H1 (cell line): ENCODE measurements around the gene ZNF839. TPM values are rescaled to one million over a fixed set of nuclear protein-coding genes. Genes with fewer than 3 reads are reported as not detected.

Experiments used
- CTCF ChIA-PET: fragments of 300-600 bp; sonication (Branson Sonifier 250); formaldehyde crosslinking; loops from one replicate; lab custom pipeline; 2021; ENCODE audit not compliant: partially characterized antibody; lab: Charles Lee
- POLR2A ChIA-PET: fragments of 300-600 bp; sonication (Branson Sonifier 250); formaldehyde crosslinking; loops from one replicate; lab custom pipeline; 2021; ENCODE audit warnings: inconsistent platforms; ENCODE audit not compliant: partially characterized antibody; lab: Charles Lee
- DNase-seq, 2 experiments: peaks; one replicate each; pipeline versions ENCODE4 v3.0.0 to v3.0.0-alpha.2; 2010 to 2022; ENCODE audit warnings: low spot score in 2 of 2, low read depth in 1 of 2, mixed read lengths in 1 of 2
- FAIRE-seq: peaks from 2 replicates; lab custom pipeline; 2011; peaks lifted over from hg19 to GRCh38; lab: Jason Lieb, UNC
- H2AFZ ChIP-seq: 2 replicates; pipeline ENCODE4 v1.8.1; 2012; ENCODE audit warnings: low read length, inconsistent platforms
- H2AK5ac ChIP-seq: 2 replicates; pipeline ENCODE4 v1.6.1; 2013; ENCODE audit warnings: low read depth, low read length
- H2BK120ac ChIP-seq: replicated peaks from 2 replicates; pipeline ENCODE3; 2013; ENCODE audit warnings: low read depth, low read length, inconsistent platforms
- H2BK12ac ChIP-seq: 2 replicates; pipeline ENCODE4 v1.6.1; 2013; ENCODE audit warnings: low read depth, low read length
- H2BK15ac ChIP-seq: 2 replicates; pipeline ENCODE4 v1.6.1; 2013; ENCODE audit warnings: low read length
- H2BK20ac ChIP-seq: 2 replicates; pipeline ENCODE4 v1.6.1; 2013; ENCODE audit warnings: low read length
- H2BK5ac ChIP-seq: 2 replicates; pipeline ENCODE4 v1.6.1; 2013; ENCODE audit warnings: low read depth, low read length
- H3K14ac ChIP-seq: 2 replicates; pipeline ENCODE4 v1.6.1; 2013; ENCODE audit warnings: inconsistent platforms; ENCODE audit not compliant: insufficient read length
- H3K18ac ChIP-seq: 2 replicates; pipeline ENCODE4 v1.6.1; 2013; ENCODE audit warnings: low read length; ENCODE audit errors: extremely low read depth
- H3K23ac ChIP-seq: 2 replicates; pipeline ENCODE4 v1.6.1; 2013; ENCODE audit warnings: inconsistent platforms; ENCODE audit not compliant: insufficient read length
- H3K23me2 ChIP-seq: 2 replicates; pipeline ENCODE4 v1.6.1; 2013; ENCODE audit warnings: low read depth, low read length
- H3K27ac ChIP-seq: 2 replicates; pipeline ENCODE4 v1.6.1; 2011; ENCODE audit warnings: low read depth, low read length, inconsistent platforms
- H3K27me3 ChIP-seq, 4 experiments: replicated peaks in 1 of 4; 1 replicate in 1 of 4; 2 replicates in 3 of 4; pipeline versions ENCODE4 v1.6.1 to v1.8.1; 2011 to 2013; ENCODE audit warnings: low read length in 3 of 4, mild to moderate bottlenecking in 3 of 4, inconsistent platforms in 2 of 4, mixed read lengths in 2 of 4, moderate library complexity in 1 of 4; ENCODE audit not compliant: control insufficient read depth in 3 of 4, insufficient read depth in 3 of 4; ENCODE audit errors: extremely low read depth in 1 of 4
- H3K36me3 ChIP-seq, 4 experiments: 2 replicates each; pipeline versions ENCODE4 v1.6.1 to v1.8.1; 2011 to 2013; ENCODE audit warnings: mild to moderate bottlenecking in 4 of 4, low read length in 3 of 4, moderate library complexity in 2 of 4, control low read depth in 1 of 4, inconsistent platforms in 1 of 4; ENCODE audit not compliant: insufficient read depth in 4 of 4, control insufficient read depth in 2 of 4
- H3K4ac ChIP-seq: replicated peaks from 2 replicates; pipeline ENCODE3; 2013; ENCODE audit warnings: low read length, low read depth, mixed read lengths, inconsistent platforms; ENCODE audit not compliant: insufficient read length
- H3K4me1 ChIP-seq, 4 experiments: replicated peaks in 1 of 4; 1 replicate in 1 of 4; 2 replicates in 3 of 4; pipeline versions ENCODE4 v1.6.1 to v1.8.1; 2011 to 2013; ENCODE audit warnings: low read length in 3 of 4, inconsistent platforms in 2 of 4, mixed read lengths in 1 of 4; ENCODE audit not compliant: insufficient read depth in 4 of 4, control insufficient read depth in 3 of 4
- H3K4me2 ChIP-seq, 2 experiments: 2 replicates each; pipeline versions ENCODE4 v1.6.1 to v1.8.1; 2011 to 2013; ENCODE audit warnings: low read depth in 2 of 2, low read length in 2 of 2, control low read depth in 1 of 2, inconsistent platforms in 1 of 2, mild to moderate bottlenecking in 1 of 2; ENCODE audit not compliant: insufficient read depth in 1 of 2
- H3K4me3 ChIP-seq, 4 experiments: fragments of 200-600, 300-600 bp in 1 of 4; sonication (generic), shearing (Covaris generic), sonication (Bioruptor Twin) in 1 of 4; 2 replicates each; pipeline versions ENCODE4 v1.5.1 to v1.8.1; 2011 to 2016; ENCODE audit warnings: low read length in 4 of 4, low read depth in 3 of 4, control low read depth in 2 of 4, inconsistent platforms in 2 of 4, mild to moderate bottlenecking in 2 of 4, mixed read lengths in 1 of 4, moderate library complexity in 1 of 4; ENCODE audit not compliant: insufficient read depth in 2 of 4; ENCODE audit errors: extremely low read depth in 1 of 4
- H3K56ac ChIP-seq: replicated peaks from 2 replicates; pipeline ENCODE3; 2013; ENCODE audit warnings: low read depth, mild to moderate bottlenecking, mixed read lengths, low read length, inconsistent platforms; ENCODE audit not compliant: insufficient read length
- H3K79me1 ChIP-seq: 2 replicates; pipeline ENCODE4 v1.6.1; 2013; ENCODE audit warnings: low read depth, low read length, control low read depth
- H3K79me2 ChIP-seq, 2 experiments: 2 replicates each; pipeline versions ENCODE4 v1.6.1 to v1.8.1; 2012 to 2013; ENCODE audit warnings: low read length in 2 of 2, mild to moderate bottlenecking in 2 of 2, inconsistent platforms in 1 of 2; ENCODE audit not compliant: insufficient read depth in 2 of 2, control insufficient read depth in 1 of 2
- H3K9ac ChIP-seq, 4 experiments: replicated peaks in 1 of 4; 1 replicate in 1 of 4; 2 replicates in 3 of 4; pipeline versions ENCODE4 v1.6.1 to v1.8.1; 2011 to 2013; ENCODE audit warnings: low read depth in 3 of 4, low read length in 3 of 4, control low read depth in 2 of 4, mild to moderate bottlenecking in 2 of 4, moderate library complexity in 2 of 4, inconsistent platforms in 1 of 4; ENCODE audit errors: extremely low read depth in 1 of 4
- H3K9me3 ChIP-seq, 2 experiments: 2 replicates each; pipeline versions ENCODE4 v1.6.1 to v1.8.1; 2012 to 2013; ENCODE audit warnings: mild to moderate bottlenecking in 2 of 2, moderate library complexity in 2 of 2, control low read depth in 1 of 2, inconsistent platforms in 1 of 2, low read depth in 1 of 2, low read length in 1 of 2, mixed read lengths in 1 of 2; ENCODE audit not compliant: insufficient read depth in 2 of 2
- H4K20me1 ChIP-seq, 2 experiments: replicated peaks in 1 of 2; 2 replicates each; pipeline versions ENCODE3 to v1.8.1; 2011 to 2013; ENCODE audit warnings: inconsistent platforms in 2 of 2, low read length in 2 of 2, mild to moderate bottlenecking in 1 of 2; ENCODE audit not compliant: insufficient read depth in 2 of 2, control insufficient read depth in 1 of 2
- H4K5ac ChIP-seq: 2 replicates; pipeline ENCODE4 v1.6.1; 2013; ENCODE audit warnings: low read length, low read depth, mixed read lengths, inconsistent platforms; ENCODE audit not compliant: insufficient read length
- H4K8ac ChIP-seq: 2 replicates; pipeline ENCODE4 v1.8.0; 2013; ENCODE audit warnings: mild to moderate bottlenecking, moderate library complexity, low read length, inconsistent platforms; ENCODE audit not compliant: insufficient read depth; ENCODE audit errors: extremely low read depth
- H4K91ac ChIP-seq: replicated peaks from 2 replicates; pipeline ENCODE3; 2013; ENCODE audit warnings: low read length, mixed read lengths, inconsistent platforms; ENCODE audit not compliant: insufficient read length
- BACH1 ChIP-seq: IDR thresholded peaks from 2 replicates; pipeline ENCODE4 v1.6.1; 2012; ENCODE audit warnings: low read length, improper control_type of control experiment
- CHD1 ChIP-seq: IDR thresholded peaks from 2 replicates; pipeline ENCODE4 v1.6.1; 2012; ENCODE audit warnings: low read depth, low read length, improper control_type of control experiment
- CTBP2 ChIP-seq: IDR thresholded peaks from 2 replicates; pipeline ENCODE4 v1.7.0; 2011; ENCODE audit warnings: borderline replicate concordance, mild to moderate bottlenecking, moderate library complexity, mixed read lengths, low read length; ENCODE audit not compliant: insufficient read depth, insufficient read length
- HDAC6 ChIP-seq: IDR thresholded peaks from one replicate; pipeline ENCODE4 v1.7.1; 2012; ENCODE audit warnings: low read depth, mild to moderate bottlenecking, inconsistent platforms, low read length, moderate library complexity
- KDM4A ChIP-seq: IDR thresholded peaks from one replicate; pipeline ENCODE4 v1.7.1; 2012; ENCODE audit warnings: low read depth, mild to moderate bottlenecking, moderate library complexity, low read length, inconsistent platforms; ENCODE audit not compliant: severe bottlenecking
- MAFK ChIP-seq: IDR thresholded peaks from 2 replicates; pipeline ENCODE4 v1.6.1; 2012; ENCODE audit warnings: low read depth, mild to moderate bottlenecking, improper control_type of control experiment, low read length
- RBBP5 ChIP-seq: IDR thresholded peaks from 2 replicates; pipeline ENCODE4 v1.7.1; 2012; ENCODE audit warnings: low read depth, mild to moderate bottlenecking, inconsistent platforms, low read length, moderate library complexity, borderline replicate concordance
- RNF2 ChIP-seq: fragments of 200-900, 300-1000 bp; sonication (generic); IDR thresholded peaks from 2 replicates; pipeline ENCODE4 v1.7.1; 2016; ENCODE audit warnings: borderline replicate concordance, low read depth, mild to moderate bottlenecking, antibody characterized with exemption, low read length; ENCODE audit not compliant: poor library complexity, severe bottlenecking; ENCODE audit errors: missing control alignments
- RXRA ChIP-seq: IDR thresholded peaks from 2 replicates; pipeline ENCODE4 v1.6.1; 2011; ENCODE audit warnings: low read depth, mild to moderate bottlenecking, low read length, moderate library complexity; ENCODE audit not compliant: insufficient read depth
- SIN3A ChIP-seq, 2 experiments: IDR thresholded peaks in 1 of 2; conservative IDR thresholded peaks in 1 of 2; 2 replicates each; pipeline ENCODE4 v1.6.1; 2011 to 2012; ENCODE audit warnings: low read length in 2 of 2, improper control_type of control experiment in 1 of 2, low read depth in 1 of 2, mild to moderate bottlenecking in 1 of 2
- SP1 ChIP-seq: IDR thresholded peaks from 2 replicates; pipeline ENCODE4 v1.6.1; 2011; ENCODE audit warnings: low read depth, low read length
- WGBS, 2 experiments: shearing (Covaris generic) in 1 of 2; methylation state at CpG; one replicate each; pipeline versions ENCODE4 v1.1.6 to v1.1.7; 2013 to 2015; ENCODE audit warnings: low lambda C conversion rate in 2 of 2, mixed read lengths in 2 of 2, inconsistent platforms in 1 of 2, low coverage in 1 of 2, missing lambda C conversion rate in 1 of 2; ENCODE audit not compliant: insufficient replicate concordance in 2 of 2, insufficient coverage in 1 of 2, insufficient read length in 1 of 2; ENCODE audit errors: extremely low coverage in 1 of 2, missing lambda C conversion rate in 1 of 2; 5-methylcytosine and 5-hydroxymethylcytosine counted together
- polyA plus RNA-seq, 7 experiments: library from polyadenylated mRNA; depleted of rRNA in 3 of 7; stranded (reverse) in 5 of 7; unstranded in 2 of 7; fragments of >200 nt in 5 of 7; fragments of 200-250 nt in 2 of 7; gene quantifications; 1 replicate in 5 of 7; 2 replicates in 1 of 7; 4 replicates in 1 of 7; pipeline versions ENCODE4 v1.2.1 to v1.2.3, GENCODE V29; 2011 to 2013; ENCODE audit warnings: missing spikeins in 2 of 7, mixed read lengths in 2 of 7
- total RNA-seq: library from RNA; stranded (reverse); fragmentation: NEBNext Ultra II Directional; extraction: Animal tissue kit (Norgen Biotek cat#: 25700); gene quantifications from 2 replicates; pipeline ENCODE4 v1.2.1, GENCODE V29; 2021

ZNF839 gene
- total and polyA plus RNA-seq, 2 of the 8 experiments (the other 6 are each of a cell fraction or from before 2014, with no cell fraction given): 8.1 to 9.4 TPM

DNA sequence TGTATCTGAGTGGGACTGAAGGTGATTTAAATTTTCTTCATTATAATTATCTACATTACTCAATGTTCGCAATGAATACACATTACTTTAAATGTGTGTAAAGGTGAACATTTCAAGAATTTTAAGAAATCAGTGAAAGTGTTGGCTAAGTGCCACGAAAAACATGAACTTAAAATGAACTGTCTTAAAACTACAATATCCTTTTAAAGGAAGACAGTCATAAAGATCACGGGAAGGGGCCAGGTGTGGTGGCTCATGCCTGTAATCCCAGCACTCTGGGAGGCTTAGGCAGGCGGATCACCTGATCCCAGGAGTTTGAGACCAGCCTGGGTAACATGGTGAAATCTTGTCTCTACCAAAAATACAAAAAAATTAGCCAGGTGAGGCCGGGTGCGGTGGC, 25.8 kb upstream of the ZNF839 start:
- no peak for DNase-seq
- H3K4me1 ChIP-seq: no peaks in the 10 kb centered on the region

More for the DNA sequence above, 25.8 kb upstream of the ZNF839 start:
- 84% methylated on average over 6 of the region's 6 CpGs; no CpG with 5 or more reads in 1 of the 2 experiments for WGBS, 2 experiments
- Histone ChIP-seq H3K56ac (no peak overlapping the region), H2BK15ac (no peak overlapping the region), H3K4me2 (no peak overlapping the region), H3K9ac (no peak overlapping the region), H3K9me3 (peaks cover 3 to 8% of the 10 kb centered on the region in 2 experiments; a peak in 2 of 4 replicates), H3K4me3 (no peak overlapping the region), H3K36me3 (no peaks in the 10 kb centered on the region), H2BK12ac (no peak overlapping the region), H4K8ac (no peak overlapping the region), H3K79me2 (no peaks in the 10 kb centered on the region), H3K23me2 (no peaks in the 10 kb centered on the region), H3K27me3 (no peaks in the 10 kb centered on the region), H3K4ac (no peak overlapping the region), H2AK5ac (no peak overlapping the region), H2AFZ (no peak overlapping the region), H3K79me1 (no peaks in the 10 kb centered on the region), H3K23ac (no peak overlapping the region), H3K27ac (no peak overlapping the region), H2BK120ac (no peak overlapping the region), H4K91ac (no peak overlapping the region), H2BK20ac (no peak overlapping the region), H3K18ac (no peak overlapping the region), H3K14ac (no peak overlapping the region), H2BK5ac (no peak overlapping the region), H4K20me1 (no peaks in the 10 kb centered on the region), H4K5ac (no peak overlapping the region)
- no peak for FAIRE-seq
- CTCF ChIA-PET: interaction anchor here (1.0 kb wide), 1 partner anchor 29 kb away, joined by 3 read pairs; no protein-coding TSS in a partner anchor
- POLR2A ChIA-PET: no interaction called here
- no peak for TF ChIP-seq SIN3A (conservative IDR thresholded peaks at IDR 0.05 in 1 of 2, IDR thresholded peaks at IDR 0.05 in 1 of 2; ENCODE audit: low read depth in 1 of 2, low read length in 2 of 2)
- TF ChIP-seq SP1: no peak
- TF ChIP-seq KDM4A: no peak
- TF ChIP-seq RNF2: no peak
- no peak for TF ChIP-seq MAFK
- TF ChIP-seq CTBP2: no peak
- no peak for TF ChIP-seq CHD1
- no peak for TF ChIP-seq BACH1
- no peak for TF ChIP-seq RBBP5
- TF ChIP-seq HDAC6: no peak
- no peak for TF ChIP-seq RXRA
